NCI-H82 treated with DMSO at 0.1 percent for 48 hours (cell line): Measurements from ENCODE around the gene CDCA7L.
A peak's percentile ranks its signal among the peaks of the same experiment; 100 is the strongest.
"Not testable (repeated sequence)": the region's sequence is repeated elsewhere in the genome, so short reads cannot be mapped to it uniquely, and the experiment has no call there.

Experiments
- DNase-seq: peaks from one replicate; lab custom pipeline; 2025; ENCODE audit not compliant: unreplicated experiment; lab: John Stamatoyannopoulos, UW

CDCA7L gene

GRCh38 chr7:21944616-21945453, 864 bp downstream of the CDCA7L start:
- no peak for DNase-seq

GRCh38 chr7:21943436-21943835, 2.3 kb downstream of the CDCA7L start:
- DNase-seq: no peak

- DNase-seq: no peak
Observed at GRCh38 chr7:21942955-21943354, 2.7 kb downstream of the CDCA7L start.

- DNase-seq: no peak
Observed at GRCh38 chr7:21941611-21942141, 4.0 kb downstream of the CDCA7L start.

GRCh38 chr7:21939858-21940372, 5.8 kb downstream of the CDCA7L start:
- DNase-seq: no peak

- DNase-seq: no peak
Observed at GRCh38 chr7:21939136-21939857, 6.4 kb downstream of the CDCA7L start.

GRCh38 chr7:21938463-21938862, 7.2 kb downstream of the CDCA7L start:
- no peak for DNase-seq

GRCh38 chr7:21934808-21935207, 10.9 kb downstream of the CDCA7L start:
- no peak for DNase-seq

GRCh38 chr7:21933293-21933692, 12.4 kb downstream of the CDCA7L start:
- DNase-seq: not testable (repeated sequence)

- DNase-seq: peak; percentile 65
Observed at GRCh38 chr7:21927693-21928092, 18.0 kb downstream of the CDCA7L start.

- DNase-seq: no peak
Observed at GRCh38 chr7:21926448-21926847, 19.3 kb downstream of the CDCA7L start.

- DNase-seq: peak; percentile 95
Observed at GRCh38 chr7:21923658-21924057, 22.0 kb downstream of the CDCA7L start.

- no peak for DNase-seq
Observed at GRCh38 chr7:21922605-21923004, 23.1 kb downstream of the CDCA7L start.

- no peak for DNase-seq
Observed at GRCh38 chr7:21920936-21921335, 24.8 kb downstream of the CDCA7L start.

- DNase-seq: no peak
Observed at GRCh38 chr7:21918216-21918615, 27.5 kb downstream of the CDCA7L start.

- DNase-seq: no peak
Observed at GRCh38 chr7:21916629-21917028, 29.1 kb downstream of the CDCA7L start.

GRCh38 chr7:21916176-21916575, 29.5 kb downstream of the CDCA7L start:
- DNase-seq: no peak

- no peak for DNase-seq
Observed at GRCh38 chr7:21915140-21915539, 30.6 kb downstream of the CDCA7L start.

GRCh38 chr7:21914671-21915070, 31.0 kb downstream of the CDCA7L start:
- no peak for DNase-seq

GRCh38 chr7:21912931-21913780, 32.5 kb downstream of the CDCA7L start:
- DNase-seq: no peak

GRCh38 chr7:21912305-21912704, 33.4 kb downstream of the CDCA7L start:
- DNase-seq: no peak
